ENCODE measurements around the gene ITCH. TPM values are rescaled to one million over a fixed set of nuclear protein-coding genes. Genes with fewer than 3 reads are reported as not detected.
"Not testable (repeated sequence)": the region's sequence is repeated elsewhere in the genome, so short reads cannot be mapped to it uniquely, and the experiment has no call there.

The ITCH gene
- total RNA-seq, 2 donors from 2014 or later, result 45.4 to 89.2 TPM

DNA sequence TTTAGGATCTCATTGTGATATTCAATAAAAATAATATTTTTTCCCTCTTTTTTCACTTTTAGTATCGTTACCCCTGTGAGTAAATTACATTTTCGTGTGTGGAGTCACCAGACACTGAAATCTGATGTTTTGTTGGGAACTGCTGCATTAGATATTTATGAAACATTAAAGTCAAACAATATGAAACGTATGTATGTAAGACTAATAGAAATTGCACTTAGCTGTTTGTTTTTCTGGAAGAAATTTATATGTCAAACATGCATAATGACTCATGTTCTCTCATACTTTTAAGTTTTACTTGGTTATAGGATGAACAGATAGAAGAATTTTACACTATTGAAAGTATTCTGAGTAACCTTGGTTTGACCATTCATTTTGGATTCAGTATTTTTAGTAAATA lies 49.4 kb downstream of the ITCH start:
- no peak overlapping the region for H3K4me3 ChIP-seq
- WGBS, result 81% methylated on average over 3 of the region's 3 CpGs
- H3K4me1 ChIP-seq (replicated peaks), result no peaks in the 10 kb centered on the region
- DNase-seq (ENCODE audit: low spot score), result no peak
- H3K36me3 ChIP-seq, result no peaks in the 10 kb centered on the region
- no peak for TF ChIP-seq POLR2A (IDR thresholded peaks at IDR 0.05)
- TF ChIP-seq POLR2AphosphoS5 (IDR thresholded peaks at IDR 0.05), result no peak
- TF ChIP-seq, protein P1, sequence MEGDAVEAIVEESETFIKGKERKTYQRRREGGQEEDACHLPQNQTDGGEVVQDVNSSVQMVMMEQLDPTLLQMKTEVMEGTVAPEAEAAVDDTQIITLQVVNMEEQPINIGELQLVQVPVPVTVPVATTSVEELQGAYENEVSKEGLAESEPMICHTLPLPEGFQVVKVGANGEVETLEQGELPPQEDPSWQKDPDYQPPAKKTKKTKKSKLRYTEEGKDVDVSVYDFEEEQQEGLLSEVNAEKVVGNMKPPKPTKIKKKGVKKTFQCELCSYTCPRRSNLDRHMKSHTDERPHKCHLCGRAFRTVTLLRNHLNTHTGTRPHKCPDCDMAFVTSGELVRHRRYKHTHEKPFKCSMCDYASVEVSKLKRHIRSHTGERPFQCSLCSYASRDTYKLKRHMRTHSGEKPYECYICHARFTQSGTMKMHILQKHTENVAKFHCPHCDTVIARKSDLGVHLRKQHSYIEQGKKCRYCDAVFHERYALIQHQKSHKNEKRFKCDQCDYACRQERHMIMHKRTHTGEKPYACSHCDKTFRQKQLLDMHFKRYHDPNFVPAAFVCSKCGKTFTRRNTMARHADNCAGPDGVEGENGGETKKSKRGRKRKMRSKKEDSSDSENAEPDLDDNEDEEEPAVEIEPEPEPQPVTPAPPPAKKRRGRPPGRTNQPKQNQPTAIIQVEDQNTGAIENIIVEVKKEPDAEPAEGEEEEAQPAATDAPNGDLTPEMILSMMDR (IDR thresholded peaks at IDR 0.05), result no peak
- H3K9me3 ChIP-seq, result no peaks in the 10 kb centered on the region
- H3K27ac ChIP-seq, result no peak overlapping the region
- intact Hi-C loops (cut with DNase I), result no loop called here
- H3K27me3 ChIP-seq (replicated peaks; ENCODE audit: insufficient read depth), result no peaks in the 10 kb centered on the region

DNA sequence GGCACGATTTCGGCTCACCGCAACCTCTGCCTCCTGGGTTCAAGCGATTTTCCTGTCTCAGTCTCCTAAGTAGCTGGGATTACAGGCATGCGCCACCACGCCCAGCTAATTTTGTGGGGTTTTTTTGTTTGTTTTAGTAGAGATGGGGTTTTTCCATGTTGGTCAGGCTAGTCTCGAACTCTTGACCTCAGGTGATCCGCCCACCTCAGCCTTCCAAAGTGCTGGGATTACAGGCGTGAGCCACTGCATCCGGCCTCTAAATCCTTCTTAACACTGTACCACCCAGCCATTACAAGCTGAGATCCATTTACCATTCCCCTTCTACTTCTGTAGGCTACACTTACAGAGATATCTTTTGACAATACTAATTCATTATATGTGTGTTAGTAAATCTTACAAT lies 51.5 kb downstream of the ITCH start:
- H3K9me3 ChIP-seq; H3K4me1 ChIP-seq (replicated peaks); intact Hi-C loops (cut with DNase I); H3K4me3 ChIP-seq; DNase-seq (ENCODE audit: low spot score); H3K27ac ChIP-seq; H3K27me3 ChIP-seq (replicated peaks; ENCODE audit: insufficient read depth); H3K36me3 ChIP-seq: not testable (repeated sequence)
- WGBS, result 85% methylated on average over 10 of the region's 10 CpGs

DNA sequence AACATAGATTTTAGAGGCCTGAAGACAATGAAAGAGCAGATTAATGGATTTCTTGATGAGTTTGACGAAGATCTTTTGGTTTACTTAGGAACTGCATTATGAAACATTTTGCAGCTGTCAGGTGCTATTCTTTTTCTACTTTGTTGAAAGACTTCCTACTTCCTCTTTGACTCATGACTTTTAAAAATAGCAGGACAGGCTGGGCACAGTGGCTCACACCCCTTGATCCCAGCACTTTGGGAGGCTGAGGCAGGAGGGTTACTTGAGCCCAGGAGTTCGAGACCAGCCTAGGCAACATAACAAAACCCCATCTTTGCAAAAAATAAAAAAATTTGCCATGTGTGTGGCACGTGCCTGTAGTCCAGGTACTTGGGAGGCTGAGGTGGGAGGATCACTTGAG lies 52.0 kb downstream of the ITCH start:
- Histone ChIP-seq H3K4me3 (no peak overlapping the region), H3K27me3 (replicated peaks; ENCODE audit: insufficient read depth) (no peaks in the 10 kb centered on the region), H3K4me1 (replicated peaks) (peaks cover 4% of the 10 kb centered on the region), H3K9me3 (no peaks in the 10 kb centered on the region), H3K27ac (no peak overlapping the region), H3K36me3 (no peaks in the 10 kb centered on the region)
- intact Hi-C loops (cut with DNase I), result no loop called here
- DNase-seq (ENCODE audit: low spot score), result no peak
- WGBS, result 66% methylated on average over 3 of the region's 3 CpGs
- no peak for TF ChIP-seq POLR2A (IDR thresholded peaks at IDR 0.05)
- TF ChIP-seq, protein P1 (IDR thresholded peaks at IDR 0.05), result no peak
- no peak for TF ChIP-seq POLR2AphosphoS5 (IDR thresholded peaks at IDR 0.05)

DNA sequence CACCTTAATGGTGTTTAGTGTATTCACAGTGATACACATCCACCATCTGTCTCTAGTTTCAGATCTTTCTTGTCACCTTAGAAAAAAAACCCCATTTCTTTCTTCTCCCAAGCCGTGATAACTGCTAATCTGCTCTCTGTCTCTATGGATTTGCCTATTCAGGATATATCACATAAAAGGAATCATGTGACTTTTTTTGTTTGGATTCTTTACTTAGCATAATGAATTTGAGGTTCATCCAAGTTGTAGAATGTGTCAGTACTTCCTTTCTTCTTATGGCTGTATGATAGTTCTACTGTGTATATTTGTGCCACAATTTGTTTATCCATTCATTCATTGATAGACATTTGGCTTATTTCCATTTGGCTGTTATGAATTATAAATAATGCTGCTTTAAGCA lies 57.1 kb downstream of the ITCH start:
- TF ChIP-seq POLR2AphosphoS5 (IDR thresholded peaks at IDR 0.05), result peak; percentile 18
- TF ChIP-seq POLR2A (IDR thresholded peaks at IDR 0.05), result no peak
- TF ChIP-seq, protein P1 (IDR thresholded peaks at IDR 0.05), result no peak
- no peak overlapping the region for H3K4me3 ChIP-seq
- no peaks in the 10 kb centered on the region for H3K27me3 ChIP-seq (replicated peaks; ENCODE audit: insufficient read depth)
- 39% methylated on average over 1 of the region's 1 CpG for WGBS
- H3K36me3 ChIP-seq, result peaks cover 0 to 4% of the 10 kb centered on the region in 2 donors
- H3K9me3 ChIP-seq, result no peaks in the 10 kb centered on the region
- peak overlapping the region in 1 of 2 donors; percentile 11 for H3K27ac ChIP-seq
- intact Hi-C loops (cut with DNase I), result no loop called here
- no peak for DNase-seq (ENCODE audit: low spot score)
- H3K4me1 ChIP-seq (replicated peaks), result peaks cover 4% of the 10 kb centered on the region

DNA sequence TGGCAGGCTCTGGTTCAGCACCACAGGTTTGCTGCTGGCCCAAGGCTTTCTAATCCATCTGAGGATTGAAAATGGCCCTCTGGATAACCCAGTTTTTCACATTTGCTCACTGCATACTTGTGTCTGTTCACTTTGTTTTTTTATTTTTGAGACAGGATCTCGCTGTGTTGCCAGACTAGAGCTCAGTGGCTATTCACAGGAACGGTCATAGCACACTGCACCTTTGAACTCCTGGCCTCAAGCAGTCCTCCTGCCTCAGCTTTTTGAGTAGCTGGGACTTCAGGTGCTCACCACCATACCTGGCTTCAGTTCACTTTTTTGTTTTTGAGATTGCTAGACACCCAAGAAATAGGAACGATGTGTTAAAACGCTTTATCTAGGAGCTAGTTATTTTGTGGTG lies 57.9 kb downstream of the ITCH start:
- 88% methylated on average over 4 of the region's 4 CpGs for WGBS
- Histone ChIP-seq H3K36me3 (peaks cover 0 to 4% of the 10 kb centered on the region in 2 donors), H3K27ac (no peak overlapping the region), H3K27me3 (replicated peaks; ENCODE audit: insufficient read depth) (no peaks in the 10 kb centered on the region), H3K9me3 (no peaks in the 10 kb centered on the region), H3K4me3 (no peak overlapping the region), H3K4me1 (replicated peaks) (peaks cover 4% of the 10 kb centered on the region)
- no peak for DNase-seq (ENCODE audit: low spot score)
- TF ChIP-seq POLR2A (IDR thresholded peaks at IDR 0.05) (no peak), POLR2AphosphoS5 (IDR thresholded peaks at IDR 0.05) (no peak)
- TF ChIP-seq, protein P1 (IDR thresholded peaks at IDR 0.05), result no peak
- intact Hi-C loops (cut with DNase I), result no loop called here

All from prostate gland (tissue), 2 donors.